Measurements from ENCODE around the gene HHATL.

GRCh38 chr3:42734263-42734860 lies 31.8 kb upstream of the HHATL start:
- TF ChIP-seq CTCF (IDR thresholded peaks at IDR 0.05): no peak
- TF ChIP-seq POLR2A (IDR thresholded peaks at IDR 0.05): no peak

Data from uterus (tissue), 2 donors.